ENCODE measurements around the gene TCN2.
"Not testable (repeated sequence)": the region's sequence is repeated elsewhere in the genome, so short reads cannot be mapped to it uniquely, and the experiment has no call there.

TCN2 gene

GRCh38 chr22:30575859-30576258 is 31.1 kb upstream of the TCN2 start:
- peak in 6 of 56 donors; percentile 19 to 47 (median 25) for DNase-seq

DNA sequence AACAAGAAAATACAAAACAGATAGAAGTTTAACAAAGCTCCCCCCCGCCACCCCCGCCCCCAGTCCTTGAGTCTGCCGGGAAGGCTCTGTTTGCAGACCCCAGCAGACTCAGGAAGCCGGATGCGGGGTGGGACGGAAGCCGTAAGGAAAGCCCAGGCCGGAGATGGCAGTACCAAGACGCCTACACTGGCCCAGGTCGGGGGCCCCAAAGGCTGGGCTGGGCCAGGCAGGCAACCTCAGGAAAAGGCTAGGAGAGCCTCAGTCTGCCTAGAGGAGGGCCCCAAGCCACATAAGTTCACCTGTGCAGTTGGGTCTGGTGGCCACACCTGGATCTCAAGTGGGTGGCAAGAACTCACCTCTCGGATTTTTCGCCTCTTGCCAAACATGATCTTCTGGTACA is 28.5 kb upstream of the TCN2 start:
- DNase-seq = no peak

DNA sequence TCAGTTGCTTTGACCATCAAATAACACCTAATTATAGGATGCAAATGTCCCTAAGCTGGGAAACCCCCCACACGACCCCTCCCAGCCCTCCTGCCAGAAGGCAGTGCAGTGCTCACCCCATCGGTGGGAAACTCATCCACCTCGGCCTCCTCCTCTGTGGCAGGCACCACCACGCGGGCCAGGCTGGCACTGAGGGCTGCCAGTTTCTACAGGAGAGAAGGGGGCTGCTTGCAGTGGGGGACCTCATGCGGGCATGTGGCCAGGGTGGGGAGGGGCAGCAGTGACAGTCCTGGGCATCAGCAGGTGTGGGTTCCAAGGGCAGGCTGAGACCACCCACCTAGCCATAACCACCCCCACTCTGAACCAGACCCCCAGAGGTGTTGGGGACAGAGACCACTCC is 26.1 kb upstream of the TCN2 start:
- no peak for DNase-seq

GRCh38 chr22:30582051-30582450 is 24.9 kb upstream of the TCN2 start:
- DNase-seq = no peak

- DNase-seq = peak in 43 of 56 donors; percentile 5 to 72 (median 39)
Measured at GRCh38 chr22:30582788-30583545, 24.0 kb upstream of the TCN2 start.

DNA sequence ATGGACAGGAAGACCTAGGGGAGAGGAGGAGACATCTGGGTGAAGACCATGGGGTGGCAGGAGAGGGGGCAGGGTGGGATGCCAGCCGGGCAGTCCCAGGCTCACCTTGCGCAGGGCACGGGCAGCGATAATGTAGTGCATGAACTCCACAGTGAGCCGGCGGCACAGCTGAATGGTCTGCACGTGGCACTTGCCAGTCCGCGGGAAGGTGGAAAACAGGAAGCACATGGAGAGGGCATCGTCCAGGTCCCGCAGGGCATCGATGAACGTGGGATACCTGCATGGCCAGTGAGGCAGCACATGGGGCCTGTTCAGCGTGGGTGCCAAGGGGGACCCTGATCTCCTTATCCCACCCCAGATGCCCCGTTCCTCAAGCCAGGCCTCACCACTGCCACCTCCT is 22.5 kb upstream of the TCN2 start:
- DNase-seq = no peak

- DNase-seq = no peak
Measured at GRCh38 chr22:30586414-30586813, 20.6 kb upstream of the TCN2 start.

- DNase-seq = no peak
Measured at GRCh38 chr22:30591191-30591587, 15.8 kb upstream of the TCN2 start.

DNA sequence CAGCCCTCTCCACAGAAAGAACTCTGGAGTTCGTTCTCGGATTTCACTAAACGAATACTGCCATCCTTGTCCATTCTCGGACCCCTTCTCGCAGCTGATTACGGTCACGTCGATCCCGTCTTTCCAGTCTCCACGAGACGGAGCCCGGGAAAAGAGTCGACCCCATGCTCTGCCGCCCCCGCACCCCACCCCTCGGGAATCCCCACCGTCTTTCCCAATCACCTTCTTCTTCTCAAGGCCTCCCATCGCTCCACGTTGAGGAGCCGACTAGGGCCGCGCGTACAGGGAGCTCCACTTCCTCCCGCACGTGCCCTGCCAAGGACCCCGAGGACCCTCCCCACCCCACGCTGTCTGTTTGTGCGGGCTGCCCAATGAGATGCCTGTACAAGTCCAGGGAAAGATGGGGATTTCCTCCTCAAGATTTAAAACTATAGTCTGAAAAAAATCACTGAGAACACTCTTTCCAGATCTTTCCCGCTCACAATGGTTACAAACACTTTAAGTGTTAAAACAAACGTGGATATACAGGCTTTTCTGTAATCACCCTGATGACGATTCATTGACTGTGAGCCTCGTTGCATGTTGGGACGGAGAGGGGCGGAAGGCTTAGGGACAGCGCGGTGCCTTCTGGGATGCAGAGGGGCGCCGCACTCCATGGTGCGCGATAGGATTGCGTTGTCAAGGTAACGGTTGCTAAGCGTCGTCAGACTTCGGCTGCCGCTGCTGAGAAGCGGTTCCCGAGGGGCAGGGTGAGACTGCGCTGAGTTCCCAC is 15.2 kb upstream of the TCN2 start, which contains the start of gene PES1:
Gene PES1, minus strand, starts transcription at position 323 of the 772 bp plus-strand sequence. Its CDS starts 77 bp downstream, at position 246.
- peak; percentile 53 to 97 (median 91) for DNase-seq

DNA sequence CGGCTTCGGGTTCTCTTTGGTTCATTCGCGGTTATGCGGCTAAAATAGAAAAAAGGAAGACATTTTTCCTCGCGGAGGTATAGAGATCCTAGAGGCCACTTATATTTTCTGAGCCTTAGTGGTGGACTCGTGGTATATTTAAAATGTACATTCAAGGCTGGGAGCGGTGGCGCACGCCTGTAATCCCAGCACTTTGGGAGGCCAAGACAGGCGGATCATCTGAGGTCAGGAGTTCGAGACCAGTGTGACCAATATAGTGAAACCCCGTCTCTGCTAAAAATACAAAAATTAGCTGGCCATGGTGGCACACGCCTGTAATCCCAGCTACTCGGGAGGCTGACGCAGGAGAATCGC is 14.6 kb upstream of the TCN2 start:
- not testable (repeated sequence) for DNase-seq

DNA sequence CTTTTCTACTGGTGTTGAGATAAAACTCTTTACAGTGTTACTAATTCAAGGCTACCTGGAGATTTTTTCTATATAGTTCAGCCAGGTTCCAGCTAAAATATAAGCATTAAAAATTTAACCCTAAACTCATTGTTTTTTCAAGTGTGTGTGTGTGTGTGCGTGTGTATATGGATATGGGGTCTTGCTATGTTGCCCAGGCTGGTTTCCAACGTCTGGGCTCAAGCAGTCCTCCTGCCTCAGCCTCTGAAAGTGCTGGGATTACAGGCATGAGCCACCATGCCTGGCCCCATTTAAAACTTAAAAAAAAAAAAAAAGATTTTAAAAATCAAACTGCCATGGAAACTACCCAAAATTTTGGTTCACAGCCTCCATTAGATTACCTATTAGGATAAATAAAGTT is 10.8 kb upstream of the TCN2 start:
- DNase-seq = no peak

DNA sequence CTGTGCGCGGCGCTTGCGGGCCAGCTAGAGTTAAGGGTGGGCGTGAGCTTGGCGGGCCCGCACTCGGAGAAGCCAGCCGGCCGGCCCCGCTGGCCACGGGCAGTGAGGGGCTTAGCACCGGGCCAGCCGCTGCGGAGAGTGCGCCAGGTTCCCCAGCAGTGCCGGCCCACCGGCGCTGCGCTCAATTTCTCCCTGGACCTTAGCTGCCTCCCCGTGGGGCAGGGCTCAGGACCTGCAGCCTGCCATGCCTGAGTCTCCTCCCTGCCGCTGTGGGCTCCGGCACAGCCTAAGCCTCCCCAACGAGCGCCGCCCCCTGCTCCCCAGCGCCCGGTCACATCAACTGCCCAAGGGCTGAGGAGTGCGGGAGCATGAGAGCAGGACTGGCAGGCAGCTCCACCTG is 10.1 kb upstream of the TCN2 start:
- no peak for DNase-seq

GRCh38 chr22:30598986-30599385 is 8.0 kb upstream of the TCN2 start:
- no peak for DNase-seq

- DNase-seq = no peak
Measured at GRCh38 chr22:30600921-30601320, 6.1 kb upstream of the TCN2 start.

DNA sequence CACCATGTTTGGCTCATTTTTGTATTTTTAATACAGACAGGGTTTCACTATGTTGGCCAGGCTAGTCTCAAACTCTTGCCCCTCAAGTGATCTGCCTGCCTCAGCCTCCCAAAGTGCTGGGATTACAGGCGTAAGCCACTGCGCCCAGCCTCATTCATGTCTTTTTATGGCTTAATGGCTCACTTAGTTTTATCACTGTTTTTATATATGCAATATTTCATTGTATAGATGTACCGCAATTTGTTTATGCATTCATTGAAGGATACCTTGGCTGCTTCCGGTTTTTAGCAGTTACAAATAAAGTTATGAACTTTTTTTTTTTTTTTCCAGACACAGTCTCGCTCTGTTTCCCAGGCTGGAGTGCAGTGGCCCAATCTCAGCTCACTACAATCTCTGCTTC is 5.5 kb upstream of the TCN2 start:
- DNase-seq = no peak

DNA sequence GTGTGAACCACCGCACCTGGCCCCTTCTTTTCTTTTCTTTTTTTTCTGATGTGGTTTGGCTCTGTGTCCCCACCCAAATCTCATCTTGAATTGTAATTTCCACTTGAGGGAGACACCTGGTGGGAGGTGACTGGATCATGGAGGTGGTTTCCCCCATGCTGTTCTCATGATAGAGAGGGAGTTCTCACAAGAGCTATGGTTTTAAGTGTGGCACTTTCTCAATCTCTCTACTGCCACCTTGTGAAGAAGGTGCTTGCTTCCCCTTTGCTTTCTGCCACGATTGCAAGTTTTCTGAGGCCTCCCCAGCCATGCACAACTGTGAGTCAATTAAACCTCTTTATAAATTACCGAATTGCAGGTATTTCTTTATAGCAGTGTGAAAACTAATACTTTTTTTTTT is 4.9 kb upstream of the TCN2 start:
- DNase-seq = peak in 2 of 56 donors; percentile 7

DNA sequence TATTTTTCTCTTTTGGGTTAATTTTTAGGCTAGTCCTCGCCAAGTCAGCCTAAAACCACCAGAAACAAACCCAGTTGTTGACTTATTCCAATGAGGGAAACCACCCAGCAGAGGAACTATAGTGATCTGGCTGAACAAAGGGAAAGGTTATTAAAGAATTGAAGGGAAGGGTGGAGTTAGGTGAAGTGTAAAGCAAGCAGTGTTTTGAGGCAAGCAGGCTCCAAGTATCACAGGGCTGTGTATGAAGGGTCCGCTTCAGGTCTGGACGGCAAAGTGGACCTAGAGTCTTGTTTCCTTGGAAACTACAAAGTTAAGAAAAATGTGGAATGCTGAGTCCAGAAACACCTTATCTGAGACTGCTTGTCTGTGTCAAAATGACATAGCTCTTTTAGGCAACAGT is 3.2 kb upstream of the TCN2 start:
- DNase-seq = no peak

- DNase-seq = no peak
Measured at GRCh38 chr22:30604723-30605122, 2.3 kb upstream of the TCN2 start.

DNA sequence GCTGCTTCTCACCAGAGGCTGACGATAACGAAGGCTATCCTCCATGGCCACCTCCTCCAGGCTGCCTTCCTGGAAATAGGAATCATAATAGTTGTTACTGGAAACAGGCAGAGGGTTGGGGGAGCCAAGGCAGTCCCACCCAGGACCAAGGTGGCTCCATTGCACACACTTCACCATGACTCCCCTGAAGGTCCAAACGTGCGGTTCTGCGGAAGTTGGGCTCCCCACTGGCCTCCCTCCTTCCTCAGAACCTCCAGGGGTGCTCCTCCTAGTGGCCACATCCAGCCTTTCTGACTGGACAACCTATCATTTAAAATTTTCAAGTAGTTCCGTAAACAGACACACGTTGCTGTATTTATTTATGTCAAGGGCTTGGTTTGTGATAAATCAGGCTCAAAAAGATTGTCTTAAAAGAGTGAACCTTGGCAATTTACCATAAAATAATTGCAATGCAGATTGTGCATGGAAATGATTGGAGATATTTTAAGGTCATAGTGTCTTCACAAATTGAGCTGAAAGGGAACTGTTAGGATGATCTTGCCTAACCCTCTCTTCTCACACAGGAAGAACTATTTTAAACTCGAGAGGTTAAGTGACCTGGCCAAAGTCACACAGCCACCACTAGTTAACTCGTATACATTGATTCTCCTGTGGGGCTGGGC is 1.4 kb upstream of the TCN2 start:
- peak in 20 of 56 donors; percentile 1 to 39 (median 10) for DNase-seq

DNA sequence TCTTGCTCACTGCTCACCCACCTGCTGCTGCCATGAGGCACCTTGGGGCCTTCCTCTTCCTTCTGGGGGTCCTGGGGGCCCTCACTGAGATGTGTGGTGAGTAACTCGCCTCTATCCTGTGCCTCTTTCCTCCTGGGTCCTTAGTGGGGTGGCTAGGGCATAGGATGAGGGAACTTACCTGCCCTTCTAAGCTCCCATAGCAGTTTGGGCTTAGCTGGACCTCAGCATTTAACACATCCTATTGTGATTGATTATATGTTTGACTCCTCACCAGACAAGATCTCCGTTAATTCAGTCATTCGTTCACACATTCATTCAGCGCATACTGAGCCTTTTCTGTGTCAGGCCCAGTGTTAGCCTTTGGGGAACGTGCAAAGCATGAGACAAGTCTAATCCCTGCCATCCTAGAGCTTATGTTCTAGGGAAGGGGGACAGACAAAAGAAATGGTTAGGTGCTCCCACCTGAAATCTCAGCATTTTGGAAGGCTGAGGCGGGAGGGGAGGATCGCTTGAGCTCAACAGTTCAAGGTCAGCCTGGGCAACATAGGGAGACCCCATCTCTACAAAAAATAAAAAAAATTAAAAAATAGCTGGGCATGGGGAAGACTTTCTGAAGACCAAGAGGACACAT is 441 bp downstream of the TCN2 start:
- no peak for DNase-seq

DNA sequence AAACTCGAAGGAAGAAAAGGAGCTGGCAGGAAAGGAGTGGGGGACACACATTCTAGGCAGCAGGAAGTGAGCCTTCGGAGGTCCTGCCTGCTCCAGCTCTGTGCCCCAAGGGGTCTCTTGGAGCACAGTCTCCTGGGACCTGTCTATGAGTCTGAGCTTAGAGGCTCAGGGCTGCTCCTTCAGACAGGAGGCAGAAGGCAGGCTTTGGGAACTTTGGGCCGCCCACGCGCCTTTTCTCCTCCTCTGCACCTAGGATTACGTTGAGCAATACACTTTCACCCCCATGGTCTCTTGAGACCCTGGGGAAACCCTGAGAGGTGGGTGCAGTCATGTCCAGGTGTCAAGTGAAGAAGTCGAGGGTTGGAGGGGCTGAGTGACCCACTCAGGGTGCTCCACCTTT is 965 bp downstream of the TCN2 start:
- DNase-seq = no peak
